22Rv1 (cell line): ENCODE data around the gene PICALM.

ENCODE experiments used
- ZFX ChIP-seq: fragments of 450-650 bp; IDR thresholded peaks from 2 replicates; pipeline ENCODE4 v1.6.1; 2017; ENCODE audit warnings: antibody characterized with exemption, borderline replicate concordance
- TF ChIP-seq, protein P1 (sequence below): fragments of 450-650 bp; IDR thresholded peaks from 2 replicates; pipeline ENCODE4 v1.5.1; 2017; ENCODE audit warnings: mild to moderate bottlenecking

DNA sequence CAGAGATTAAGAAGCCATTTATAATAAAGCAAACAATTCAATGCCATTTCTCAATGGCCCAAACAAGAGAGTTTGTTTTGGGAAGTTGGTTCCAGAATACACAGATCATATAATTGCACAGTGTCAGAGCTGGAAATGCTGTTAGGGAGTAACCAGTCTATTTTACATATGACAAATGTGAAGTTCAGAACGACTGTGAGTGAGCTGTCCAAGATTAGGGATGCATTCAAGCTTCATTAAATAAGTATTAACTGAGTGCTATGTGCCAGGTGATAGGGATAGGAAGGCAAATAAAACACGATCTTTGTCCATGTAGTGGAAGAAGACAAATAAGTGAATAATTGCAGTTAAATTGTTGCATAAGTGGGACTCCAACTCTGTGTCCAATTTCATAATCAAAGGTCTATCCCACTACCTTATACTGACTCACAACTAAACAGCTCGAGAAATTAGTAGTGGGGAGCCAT lies 33.1 kb upstream of the PICALM start:
- TF ChIP-seq, protein P1, sequence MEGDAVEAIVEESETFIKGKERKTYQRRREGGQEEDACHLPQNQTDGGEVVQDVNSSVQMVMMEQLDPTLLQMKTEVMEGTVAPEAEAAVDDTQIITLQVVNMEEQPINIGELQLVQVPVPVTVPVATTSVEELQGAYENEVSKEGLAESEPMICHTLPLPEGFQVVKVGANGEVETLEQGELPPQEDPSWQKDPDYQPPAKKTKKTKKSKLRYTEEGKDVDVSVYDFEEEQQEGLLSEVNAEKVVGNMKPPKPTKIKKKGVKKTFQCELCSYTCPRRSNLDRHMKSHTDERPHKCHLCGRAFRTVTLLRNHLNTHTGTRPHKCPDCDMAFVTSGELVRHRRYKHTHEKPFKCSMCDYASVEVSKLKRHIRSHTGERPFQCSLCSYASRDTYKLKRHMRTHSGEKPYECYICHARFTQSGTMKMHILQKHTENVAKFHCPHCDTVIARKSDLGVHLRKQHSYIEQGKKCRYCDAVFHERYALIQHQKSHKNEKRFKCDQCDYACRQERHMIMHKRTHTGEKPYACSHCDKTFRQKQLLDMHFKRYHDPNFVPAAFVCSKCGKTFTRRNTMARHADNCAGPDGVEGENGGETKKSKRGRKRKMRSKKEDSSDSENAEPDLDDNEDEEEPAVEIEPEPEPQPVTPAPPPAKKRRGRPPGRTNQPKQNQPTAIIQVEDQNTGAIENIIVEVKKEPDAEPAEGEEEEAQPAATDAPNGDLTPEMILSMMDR, result no peak
- no peak for TF ChIP-seq ZFX
